Measurements from ENCODE around the gene UBA5.

DNA sequence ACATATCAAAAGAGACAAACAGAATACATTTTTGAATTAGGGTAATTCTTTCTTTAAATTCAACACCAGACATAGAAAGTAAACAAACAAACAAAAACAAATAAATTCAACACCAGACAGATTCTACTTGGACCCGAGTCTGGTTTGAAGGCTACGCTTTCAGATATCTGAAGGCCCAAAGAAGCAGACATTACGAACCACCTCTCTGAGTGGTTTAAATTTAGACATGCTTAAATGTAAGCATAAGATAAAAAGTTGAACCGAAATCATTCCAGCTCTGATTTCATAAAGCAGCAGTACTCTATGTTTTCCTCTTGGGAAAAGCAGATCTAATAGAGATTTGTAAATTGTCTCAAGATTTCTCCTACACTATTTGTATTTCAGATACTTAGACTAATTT, 29.9 kb downstream of the UBA5 start:
- TF ChIP-seq, protein P1, sequence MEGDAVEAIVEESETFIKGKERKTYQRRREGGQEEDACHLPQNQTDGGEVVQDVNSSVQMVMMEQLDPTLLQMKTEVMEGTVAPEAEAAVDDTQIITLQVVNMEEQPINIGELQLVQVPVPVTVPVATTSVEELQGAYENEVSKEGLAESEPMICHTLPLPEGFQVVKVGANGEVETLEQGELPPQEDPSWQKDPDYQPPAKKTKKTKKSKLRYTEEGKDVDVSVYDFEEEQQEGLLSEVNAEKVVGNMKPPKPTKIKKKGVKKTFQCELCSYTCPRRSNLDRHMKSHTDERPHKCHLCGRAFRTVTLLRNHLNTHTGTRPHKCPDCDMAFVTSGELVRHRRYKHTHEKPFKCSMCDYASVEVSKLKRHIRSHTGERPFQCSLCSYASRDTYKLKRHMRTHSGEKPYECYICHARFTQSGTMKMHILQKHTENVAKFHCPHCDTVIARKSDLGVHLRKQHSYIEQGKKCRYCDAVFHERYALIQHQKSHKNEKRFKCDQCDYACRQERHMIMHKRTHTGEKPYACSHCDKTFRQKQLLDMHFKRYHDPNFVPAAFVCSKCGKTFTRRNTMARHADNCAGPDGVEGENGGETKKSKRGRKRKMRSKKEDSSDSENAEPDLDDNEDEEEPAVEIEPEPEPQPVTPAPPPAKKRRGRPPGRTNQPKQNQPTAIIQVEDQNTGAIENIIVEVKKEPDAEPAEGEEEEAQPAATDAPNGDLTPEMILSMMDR (IDR thresholded peaks at IDR 0.05): no peak
- TF ChIP-seq POLR2A (IDR thresholded peaks at IDR 0.05): no peak

Data from thyroid gland (tissue), 4 donors.